Measurements from ENCODE around the gene PRKN. TPM values are rescaled to one million over a fixed set of nuclear protein-coding genes. Genes with fewer than 3 reads are reported as not detected.
A peak's percentile ranks its signal among the peaks of the same experiment; 100 is the strongest.

PRKN gene
- total and polyA plus RNA-seq, 2 experiments from 2014 or later: 11.7 to 28.1 TPM

DNA sequence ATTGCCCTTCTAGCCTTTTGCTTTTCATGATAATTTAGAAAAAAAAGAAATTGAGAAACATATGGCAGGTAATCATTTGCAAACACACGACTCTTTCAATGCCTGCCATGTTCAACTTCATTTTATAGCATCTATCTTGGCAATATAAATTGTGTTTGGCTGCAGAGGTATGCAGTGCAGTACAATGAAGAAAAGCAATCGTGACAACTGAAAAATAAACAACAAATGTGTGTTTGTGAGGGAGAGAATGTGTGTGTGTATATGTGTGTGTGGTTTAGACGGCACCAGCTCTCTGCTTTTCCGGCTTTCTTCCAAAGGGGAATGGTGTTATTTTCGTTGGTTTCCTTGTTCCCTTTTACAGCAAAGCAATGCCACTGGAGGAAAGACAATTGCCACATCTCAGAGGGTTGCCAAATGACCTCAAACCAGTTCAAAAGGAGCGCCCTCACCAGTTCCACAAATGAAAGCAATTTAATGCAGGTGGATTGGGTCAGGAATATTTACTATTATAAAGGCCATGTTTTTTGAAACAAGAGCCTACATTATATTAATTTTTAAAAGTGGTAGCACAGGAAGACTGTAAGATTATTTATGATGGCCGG is 587.2 kb downstream of the PRKN start:
- TF ChIP-seq, protein P1, sequence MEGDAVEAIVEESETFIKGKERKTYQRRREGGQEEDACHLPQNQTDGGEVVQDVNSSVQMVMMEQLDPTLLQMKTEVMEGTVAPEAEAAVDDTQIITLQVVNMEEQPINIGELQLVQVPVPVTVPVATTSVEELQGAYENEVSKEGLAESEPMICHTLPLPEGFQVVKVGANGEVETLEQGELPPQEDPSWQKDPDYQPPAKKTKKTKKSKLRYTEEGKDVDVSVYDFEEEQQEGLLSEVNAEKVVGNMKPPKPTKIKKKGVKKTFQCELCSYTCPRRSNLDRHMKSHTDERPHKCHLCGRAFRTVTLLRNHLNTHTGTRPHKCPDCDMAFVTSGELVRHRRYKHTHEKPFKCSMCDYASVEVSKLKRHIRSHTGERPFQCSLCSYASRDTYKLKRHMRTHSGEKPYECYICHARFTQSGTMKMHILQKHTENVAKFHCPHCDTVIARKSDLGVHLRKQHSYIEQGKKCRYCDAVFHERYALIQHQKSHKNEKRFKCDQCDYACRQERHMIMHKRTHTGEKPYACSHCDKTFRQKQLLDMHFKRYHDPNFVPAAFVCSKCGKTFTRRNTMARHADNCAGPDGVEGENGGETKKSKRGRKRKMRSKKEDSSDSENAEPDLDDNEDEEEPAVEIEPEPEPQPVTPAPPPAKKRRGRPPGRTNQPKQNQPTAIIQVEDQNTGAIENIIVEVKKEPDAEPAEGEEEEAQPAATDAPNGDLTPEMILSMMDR (IDR thresholded peaks at IDR 0.05; ENCODE audit: low read depth, low read length): no peak
- H3K27me3 ChIP-seq: no peaks in the 10 kb centered on the region
- no peaks in the 10 kb centered on the region for H3K36me3 ChIP-seq
- no peak for DNase-seq (ENCODE audit: low read depth in 1 of 2, low spot score in 1 of 2)
- H3K4me3 ChIP-seq: no peak overlapping the region
- no peaks in the 10 kb centered on the region for H3K9me3 ChIP-seq (ENCODE audit: low read depth)
- H3K27ac ChIP-seq: no peak overlapping the region
- no peaks in the 10 kb centered on the region for H3K4me1 ChIP-seq (ENCODE audit: low read depth)

DNA sequence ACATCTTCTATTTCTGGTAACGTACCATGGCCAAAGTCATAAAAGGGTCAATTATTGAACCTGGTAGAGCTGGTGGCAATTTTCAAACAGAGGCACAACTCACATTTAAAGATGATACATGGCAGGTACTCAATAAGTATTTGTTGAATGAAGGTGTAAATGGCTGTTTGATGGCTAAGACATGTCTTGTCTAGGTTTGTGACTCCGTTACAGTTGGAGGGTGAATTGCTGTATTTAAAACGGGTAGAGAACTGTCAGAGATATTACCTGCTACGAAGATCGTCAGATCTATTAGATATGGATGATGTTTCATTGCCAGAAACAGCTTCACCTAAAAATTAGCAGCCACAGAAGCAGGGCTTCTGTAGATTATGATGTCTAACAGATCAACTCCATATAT is 601.9 kb downstream of the PRKN start:
- Histone ChIP-seq H3K27me3 (no peaks in the 10 kb centered on the region), H3K27ac (no peak overlapping the region), H3K4me1 (ENCODE audit: low read depth) (no peaks in the 10 kb centered on the region), H3K36me3 (no peaks in the 10 kb centered on the region), H3K4me3 (no peak overlapping the region), H3K9me3 (ENCODE audit: low read depth) (no peaks in the 10 kb centered on the region)
- TF ChIP-seq, protein P1 (IDR thresholded peaks at IDR 0.05; ENCODE audit: low read depth, low read length): no peak
- no peak for DNase-seq (ENCODE audit: low read depth in 1 of 2, low spot score in 1 of 2)

DNA sequence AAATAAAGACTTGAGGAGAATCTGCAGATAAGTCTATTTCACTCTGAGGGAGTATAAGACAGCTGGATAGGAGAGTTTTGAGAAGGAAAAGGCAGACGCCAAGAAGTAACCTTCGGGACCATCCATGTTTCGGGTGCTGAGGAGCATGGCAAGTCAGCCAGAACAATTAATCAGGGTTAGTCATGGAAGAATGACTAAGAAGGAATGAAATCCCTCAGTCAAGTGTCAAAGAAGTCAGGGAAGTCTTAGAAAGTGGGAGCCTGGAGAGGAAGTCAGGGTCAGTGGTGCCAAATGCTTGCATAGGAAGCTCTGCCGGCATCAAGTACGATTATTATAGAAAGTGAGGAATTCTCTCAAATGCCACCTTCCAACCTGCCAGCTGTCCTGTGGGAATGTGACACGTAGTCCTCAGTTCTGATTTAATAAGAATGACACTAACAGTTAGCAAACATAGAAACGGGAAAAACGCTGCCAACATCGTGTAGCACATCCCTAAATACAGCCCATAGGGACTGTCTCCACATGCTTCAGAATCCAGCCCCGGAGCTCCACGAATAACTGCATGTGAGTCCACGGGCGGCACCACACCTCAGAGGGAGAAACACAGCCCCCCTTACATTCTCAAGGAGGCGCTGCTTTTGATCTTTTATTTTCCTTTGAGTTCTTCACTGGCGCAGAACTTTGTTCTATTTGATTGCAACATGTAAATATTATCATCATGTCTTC is 602.7 kb downstream of the PRKN start:
- Histone ChIP-seq H3K36me3 (no peaks in the 10 kb centered on the region), H3K4me1 (ENCODE audit: low read depth) (no peaks in the 10 kb centered on the region), H3K9me3 (ENCODE audit: low read depth) (no peaks in the 10 kb centered on the region), H3K4me3 (no peak overlapping the region), H3K27ac (no peak overlapping the region), H3K27me3 (no peaks in the 10 kb centered on the region)
- TF ChIP-seq, protein P1 (IDR thresholded peaks at IDR 0.05; ENCODE audit: low read depth, low read length): no peak
- DNase-seq (ENCODE audit: low read depth in 1 of 2, low spot score in 1 of 2): no peak

DNA sequence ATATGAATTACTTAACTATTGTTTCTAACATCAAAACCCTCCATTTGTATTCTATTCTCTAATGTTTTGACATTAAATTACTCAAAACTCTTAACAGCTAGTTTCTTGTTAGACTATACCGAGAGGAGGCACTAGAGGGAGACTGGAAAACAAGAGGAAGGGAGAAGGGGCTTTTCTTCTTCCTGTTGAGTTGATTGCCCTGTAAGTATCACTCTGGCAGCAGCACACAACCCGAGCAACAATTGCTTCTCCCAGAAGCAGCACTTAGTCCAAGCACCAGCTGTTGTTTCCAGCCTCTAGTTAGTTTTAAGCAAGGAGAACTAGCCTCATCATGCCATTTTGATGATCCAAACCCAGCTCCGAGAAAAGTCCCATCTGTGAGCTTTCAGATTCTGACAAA is 603.8 kb downstream of the PRKN start:
- peak; percentile 25 to 40 for DNase-seq (ENCODE audit: low read depth in 1 of 2, low spot score in 1 of 2)
- H3K27ac ChIP-seq: no peak overlapping the region
- H3K4me1 ChIP-seq (ENCODE audit: low read depth): no peaks in the 10 kb centered on the region
- no peaks in the 10 kb centered on the region for H3K27me3 ChIP-seq
- no peak overlapping the region for H3K4me3 ChIP-seq
- H3K9me3 ChIP-seq (ENCODE audit: low read depth): no peaks in the 10 kb centered on the region
- H3K36me3 ChIP-seq: no peaks in the 10 kb centered on the region
- TF ChIP-seq, protein P1 (IDR thresholded peaks at IDR 0.05; ENCODE audit: low read depth, low read length): peak; percentile 48

DNA sequence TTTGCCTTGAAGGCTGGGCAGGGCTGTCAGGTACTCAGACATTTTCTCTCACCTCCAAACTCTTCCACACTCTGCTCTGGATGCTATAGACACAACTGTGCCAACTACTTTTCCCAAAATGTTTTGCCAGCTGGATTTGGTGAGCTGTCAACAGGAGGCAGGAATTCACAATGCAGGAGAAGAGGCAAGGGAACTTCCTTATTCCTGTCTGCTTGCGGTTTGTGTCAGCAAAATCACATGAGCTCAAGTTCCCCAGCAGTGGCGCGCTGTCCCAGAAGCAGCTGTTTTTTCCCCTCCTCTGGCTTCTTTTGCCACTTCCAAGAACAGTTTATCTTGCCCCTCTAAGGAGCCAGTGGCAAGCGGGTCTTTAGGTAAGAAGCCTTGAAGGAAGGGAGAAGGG is 608.2 kb downstream of the PRKN start:
- H3K27ac ChIP-seq: no peak overlapping the region
- TF ChIP-seq, protein P1 (IDR thresholded peaks at IDR 0.05; ENCODE audit: low read depth, low read length): peak; percentile 18
- peak in 1 of 2 donors; percentile 61 for DNase-seq (ENCODE audit: low read depth in 1 of 2, low spot score in 1 of 2)
- no peak overlapping the region for H3K4me3 ChIP-seq
- H3K9me3 ChIP-seq (ENCODE audit: low read depth): no peaks in the 10 kb centered on the region
- H3K27me3 ChIP-seq: no peaks in the 10 kb centered on the region
- H3K4me1 ChIP-seq (ENCODE audit: low read depth): no peaks in the 10 kb centered on the region
- no peaks in the 10 kb centered on the region for H3K36me3 ChIP-seq
